ENCODE measurements around the gene C1orf185.
A peak's percentile ranks its signal among the peaks of the same experiment; 100 is the strongest.

The C1orf185 gene

DNA sequence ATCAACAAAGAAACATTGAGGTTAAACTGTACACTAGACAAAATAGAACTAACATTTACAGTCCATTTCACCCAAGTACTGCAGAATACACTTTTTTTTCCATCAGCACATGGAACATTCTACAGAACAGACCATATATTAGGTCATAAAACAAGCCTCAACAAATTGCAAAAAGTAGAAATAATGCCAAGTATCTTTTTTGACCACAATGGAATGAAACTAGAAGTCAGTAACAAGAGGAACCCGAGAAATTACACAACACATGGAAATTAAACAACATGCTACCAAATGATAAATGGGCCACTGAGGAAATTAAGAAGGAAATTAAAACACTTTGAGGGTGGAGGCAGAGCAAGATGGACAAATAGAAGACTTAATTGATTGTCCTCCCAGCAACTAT, 8.4 kb upstream of the C1orf185 start:
- TF ChIP-seq, protein P1, sequence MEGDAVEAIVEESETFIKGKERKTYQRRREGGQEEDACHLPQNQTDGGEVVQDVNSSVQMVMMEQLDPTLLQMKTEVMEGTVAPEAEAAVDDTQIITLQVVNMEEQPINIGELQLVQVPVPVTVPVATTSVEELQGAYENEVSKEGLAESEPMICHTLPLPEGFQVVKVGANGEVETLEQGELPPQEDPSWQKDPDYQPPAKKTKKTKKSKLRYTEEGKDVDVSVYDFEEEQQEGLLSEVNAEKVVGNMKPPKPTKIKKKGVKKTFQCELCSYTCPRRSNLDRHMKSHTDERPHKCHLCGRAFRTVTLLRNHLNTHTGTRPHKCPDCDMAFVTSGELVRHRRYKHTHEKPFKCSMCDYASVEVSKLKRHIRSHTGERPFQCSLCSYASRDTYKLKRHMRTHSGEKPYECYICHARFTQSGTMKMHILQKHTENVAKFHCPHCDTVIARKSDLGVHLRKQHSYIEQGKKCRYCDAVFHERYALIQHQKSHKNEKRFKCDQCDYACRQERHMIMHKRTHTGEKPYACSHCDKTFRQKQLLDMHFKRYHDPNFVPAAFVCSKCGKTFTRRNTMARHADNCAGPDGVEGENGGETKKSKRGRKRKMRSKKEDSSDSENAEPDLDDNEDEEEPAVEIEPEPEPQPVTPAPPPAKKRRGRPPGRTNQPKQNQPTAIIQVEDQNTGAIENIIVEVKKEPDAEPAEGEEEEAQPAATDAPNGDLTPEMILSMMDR (IDR thresholded peaks at IDR 0.05; ENCODE audit: low read depth, low read length), result no peak
- H3K4me3 ChIP-seq (replicated peaks in 1 of 2; ENCODE audit: low read depth in 2 of 2, low read length in 2 of 2), result no peak overlapping the region
- peak; percentile 27 to 33 for DNase-seq (ENCODE audit: low read depth in 2 of 2)

DNA sequence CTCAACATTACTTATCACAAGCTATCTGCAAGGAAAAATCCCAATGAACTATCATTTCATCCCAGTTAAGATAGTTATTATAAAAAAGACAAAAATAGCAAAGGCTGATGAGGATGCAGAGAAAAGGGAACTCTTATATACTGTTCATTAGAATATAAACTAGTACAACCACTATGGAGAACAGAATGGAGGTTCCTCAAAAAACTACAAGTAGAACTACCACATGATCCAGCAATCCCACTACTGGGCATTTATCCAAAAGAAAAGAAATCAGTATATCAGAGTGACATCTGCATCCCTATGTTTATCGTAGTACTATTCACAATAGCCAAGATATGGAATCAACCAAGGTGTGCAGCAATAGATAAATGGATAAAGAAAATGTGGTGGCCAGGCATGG, 4.9 kb upstream of the C1orf185 start:
- TF ChIP-seq, protein P1 (IDR thresholded peaks at IDR 0.05; ENCODE audit: low read depth, low read length), result no peak
- DNase-seq (ENCODE audit: low read depth in 2 of 2), result no peak
- H3K4me3 ChIP-seq (replicated peaks in 1 of 2; ENCODE audit: low read depth in 2 of 2, low read length in 2 of 2), result no peak overlapping the region

DNA sequence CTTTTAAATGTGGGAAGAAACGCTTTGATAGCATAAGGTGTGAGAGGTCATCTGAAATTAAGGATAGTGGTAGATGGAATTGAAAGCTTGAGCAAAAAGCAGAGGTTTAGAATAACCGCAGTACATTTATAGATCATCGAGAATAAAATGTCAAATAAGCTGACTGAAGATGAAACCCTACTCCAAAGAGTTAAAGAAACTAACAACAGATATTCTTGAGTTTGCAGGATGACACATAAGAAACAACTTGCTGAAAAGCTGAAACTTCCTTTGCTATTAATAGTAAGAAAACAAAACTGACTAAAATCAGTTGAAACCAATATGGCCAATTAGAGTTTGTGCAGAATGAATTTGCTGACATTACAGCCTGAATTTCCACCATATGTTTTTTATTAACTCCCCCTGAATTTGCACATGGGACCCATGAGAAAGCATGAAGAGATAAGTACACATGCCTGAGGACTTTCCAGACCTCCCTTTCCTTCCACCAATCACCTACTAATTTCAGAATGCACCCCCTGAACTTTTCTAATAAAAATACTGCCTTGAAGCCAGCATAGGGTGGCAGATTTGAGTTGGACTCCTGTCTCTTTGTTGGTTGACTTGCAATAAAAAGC, 1.7 kb upstream of the C1orf185 start:
- H3K4me3 ChIP-seq (replicated peaks in 1 of 2; ENCODE audit: low read depth in 2 of 2, low read length in 2 of 2), result no peak overlapping the region
- TF ChIP-seq, protein P1 (IDR thresholded peaks at IDR 0.05; ENCODE audit: low read depth, low read length), result no peak
- DNase-seq (ENCODE audit: low read depth in 2 of 2), result no peak

DNA sequence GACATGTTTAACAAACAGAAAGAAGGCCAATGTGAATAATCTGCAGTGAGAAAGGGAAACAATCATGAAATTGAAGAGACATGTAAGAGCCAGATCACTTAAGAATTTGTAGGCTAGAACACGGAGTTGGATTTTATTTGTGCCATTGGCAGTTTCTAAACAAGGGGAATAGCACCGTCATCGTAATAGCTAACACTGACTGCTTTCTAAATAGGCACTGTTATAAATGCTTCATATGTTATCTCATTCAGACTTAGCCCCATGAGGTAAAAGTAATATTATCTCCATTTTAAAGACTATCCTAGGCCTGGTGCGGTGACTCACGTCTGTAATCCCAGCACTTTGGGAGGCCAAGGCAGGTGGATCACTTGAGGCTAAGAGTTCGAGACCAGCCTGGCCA, 12.1 kb downstream of the C1orf185 start:
- TF ChIP-seq, protein P1 (IDR thresholded peaks at IDR 0.05; ENCODE audit: low read depth, low read length), result no peak
- H3K4me3 ChIP-seq (replicated peaks in 1 of 2; ENCODE audit: low read depth in 2 of 2, low read length in 2 of 2), result no peak overlapping the region
- DNase-seq (ENCODE audit: low read depth in 2 of 2), result no peak

DNA sequence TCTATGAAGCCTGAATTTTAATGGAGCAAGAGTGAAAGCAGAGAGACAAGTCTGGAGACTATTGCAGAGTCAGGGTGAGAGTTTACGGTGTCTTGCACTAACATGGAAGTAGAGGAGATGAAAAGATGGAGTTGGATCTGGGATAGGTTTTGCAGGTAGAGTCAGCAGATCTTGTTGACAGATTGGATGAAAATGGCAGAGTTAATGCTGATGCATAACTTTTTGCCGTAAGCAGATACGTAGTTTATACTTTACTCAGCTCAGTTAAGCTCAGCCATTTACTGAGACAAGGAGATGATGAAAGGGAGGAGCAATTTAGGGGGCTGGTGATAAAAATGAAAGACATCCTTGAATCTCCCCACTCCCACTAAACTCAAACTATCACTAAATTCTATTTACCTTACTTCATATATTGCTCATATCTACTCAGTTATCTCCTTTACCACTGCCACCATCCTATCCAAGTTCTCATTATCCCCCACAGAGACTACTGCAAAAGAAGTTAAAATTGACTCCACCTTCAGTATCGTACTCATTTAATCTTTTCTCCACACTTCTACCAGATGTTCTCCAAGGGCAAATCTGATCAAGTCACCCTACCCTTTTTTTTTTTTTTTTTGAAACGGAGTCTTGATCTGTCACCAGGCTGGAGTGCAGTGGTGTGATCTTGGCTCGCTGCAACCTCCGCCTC, 13.8 kb downstream of the C1orf185 start:
- TF ChIP-seq, protein P1 (IDR thresholded peaks at IDR 0.05; ENCODE audit: low read depth, low read length), result no peak
- H3K4me3 ChIP-seq (replicated peaks in 1 of 2; ENCODE audit: low read depth in 2 of 2, low read length in 2 of 2), result no peak overlapping the region
- no peak for DNase-seq (ENCODE audit: low read depth in 2 of 2)

DNA sequence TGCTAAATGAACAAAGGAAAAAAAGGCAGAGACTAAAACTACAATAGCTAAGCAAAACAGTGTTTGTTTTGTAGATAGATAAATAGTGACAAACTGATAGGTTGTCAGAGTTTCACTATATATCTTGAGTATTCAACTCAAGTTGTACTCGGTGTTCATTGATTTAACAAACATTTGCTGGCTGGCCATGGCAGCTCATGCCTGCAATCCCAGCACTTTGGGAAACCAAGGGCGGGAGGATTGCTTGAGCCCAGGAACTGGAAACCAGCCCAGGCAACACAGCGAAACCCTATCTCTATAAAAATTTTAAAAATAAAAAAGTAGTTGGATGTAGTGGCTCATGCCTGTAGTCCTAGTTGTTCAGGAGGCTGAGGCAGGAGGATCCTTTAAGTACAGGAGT, 17.3 kb downstream of the C1orf185 start:
- no peak for DNase-seq (ENCODE audit: low read depth in 2 of 2)

More for the DNA sequence above, 17.3 kb downstream of the C1orf185 start:
- TF ChIP-seq, protein P1 (IDR thresholded peaks at IDR 0.05; ENCODE audit: low read depth, low read length), result no peak
- no peak overlapping the region for H3K4me3 ChIP-seq (replicated peaks in 1 of 2; ENCODE audit: low read depth in 2 of 2, low read length in 2 of 2)

Data from cardiac fibroblast (primary cell).